ENCODE measurements around the gene COL17A1.

Gene COL17A1

GRCh38 chr10:104122225-104123107 lies 36.8 kb upstream of the COL17A1 start:
- no peak for DNase-seq
- H3K4me3 ChIP-seq (ENCODE audit: low read depth, low read length) = peak overlapping the region; percentile 83
- H3K27me3 ChIP-seq (replicated peaks) = no peaks in the 10 kb centered on the region
- H3K36me3 ChIP-seq (replicated peaks) = no peaks in the 10 kb centered on the region
- TF ChIP-seq CTCF (IDR thresholded peaks at IDR 0.05; ENCODE audit: low read depth, low read length, missing control alignments) = no peak
- in situ Hi-C loops (cut with HindIII; ENCODE audit: low pct_ligation_motif_present, low sequenced_read_pairs) = no loop called here
- H3K27ac ChIP-seq = peak overlapping the region; percentile 51

GRCh38 chr10:104121485-104122224 lies 36.0 kb upstream of the COL17A1 start, which contains the start of gene SFR1:
TSS of gene SFR1 (plus strand) at chr10:104122171. CDS start at chr10:104122184, 13 bp downstream.
- Histone ChIP-seq H3K36me3 (replicated peaks) (no peaks in the 10 kb centered on the region), H3K27ac (peak within 1 kb of the TSS; percentile 98), H3K4me3 (ENCODE audit: low read depth, low read length) (peak within 1 kb of the TSS; percentile 83), H3K27me3 (replicated peaks) (no peaks in the 10 kb centered on the region)
- in situ Hi-C loops (cut with HindIII; ENCODE audit: low pct_ligation_motif_present, low sequenced_read_pairs) = no loop called here
- peak; percentile 98 for DNase-seq
- peak; percentile 65 for TF ChIP-seq CTCF (IDR thresholded peaks at IDR 0.05; ENCODE audit: low read depth, low read length, missing control alignments)

- DNase-seq = peak; percentile 98
- in situ Hi-C loops (cut with HindIII; ENCODE audit: low pct_ligation_motif_present, low sequenced_read_pairs) = no loop called here
- H3K27ac ChIP-seq = peak overlapping the region; percentile 98
- peak overlapping the region; percentile 65 for H3K4me3 ChIP-seq (ENCODE audit: low read depth, low read length)
- no peaks in the 10 kb centered on the region for H3K27me3 ChIP-seq (replicated peaks)
- H3K36me3 ChIP-seq (replicated peaks) = no peaks in the 10 kb centered on the region
- TF ChIP-seq CTCF (IDR thresholded peaks at IDR 0.05; ENCODE audit: low read depth, low read length, missing control alignments) = no peak
Measured at GRCh38 chr10:104120903-104121484, 35.3 kb upstream of the COL17A1 start.

GRCh38 chr10:104120512-104120902 lies 34.8 kb upstream of the COL17A1 start:
- DNase-seq = no peak
- no peaks in the 10 kb centered on the region for H3K27me3 ChIP-seq (replicated peaks)
- in situ Hi-C loops (cut with HindIII; ENCODE audit: low pct_ligation_motif_present, low sequenced_read_pairs) = no loop called here
- peak overlapping the region; percentile 98 for H3K27ac ChIP-seq
- H3K4me3 ChIP-seq (ENCODE audit: low read depth, low read length) = no peak overlapping the region
- no peaks in the 10 kb centered on the region for H3K36me3 ChIP-seq (replicated peaks)
- TF ChIP-seq CTCF (IDR thresholded peaks at IDR 0.05; ENCODE audit: low read depth, low read length, missing control alignments) = no peak

- H3K27ac ChIP-seq = peak overlapping the region; percentile 98
- TF ChIP-seq CTCF (IDR thresholded peaks at IDR 0.05; ENCODE audit: low read depth, low read length, missing control alignments) = no peak
- H3K27me3 ChIP-seq (replicated peaks) = no peaks in the 10 kb centered on the region
- H3K4me3 ChIP-seq (ENCODE audit: low read depth, low read length) = no peak overlapping the region
- no peaks in the 10 kb centered on the region for H3K36me3 ChIP-seq (replicated peaks)
- in situ Hi-C loops (cut with HindIII; ENCODE audit: low pct_ligation_motif_present, low sequenced_read_pairs) = no loop called here
- DNase-seq = no peak
Measured at GRCh38 chr10:104119996-104120395, 34.3 kb upstream of the COL17A1 start.
